A549 (cell line): ENCODE results near the gene CENPX.

Experiments
- CEBPB ChIP-seq, 2 experiments: fragments of >200 bp in 1 of 2; sonication (Bioruptor Twin) in 1 of 2; formaldehyde crosslinking in 1 of 2; IDR thresholded peaks; 2 replicates each; pipeline ENCODE4 v1.6.1; 2012 to 2016
- EHMT2 ChIP-seq: fragments of 200-600 bp; sonication (generic); IDR thresholded peaks from 2 replicates; pipeline ENCODE4 v1.6.1; 2016; ENCODE audit warnings: antibody characterized with exemption, low read depth, mild to moderate bottlenecking, moderate library complexity
- EP300 ChIP-seq, 2 experiments: fragments of >200 bp; sonication (Bioruptor Twin); formaldehyde crosslinking; IDR thresholded peaks; 2 replicates in 1 of 2; 3 replicates in 1 of 2; pipeline ENCODE4 v1.6.1; 2016 to 2017
- JUNB ChIP-seq: fragments of >200 bp; sonication (Bioruptor Twin); formaldehyde crosslinking; IDR thresholded peaks from 2 replicates; pipeline ENCODE4 v1.6.1; 2016
- NPAS2 ChIP-seq: fragments of 250-450 bp; sonication (Bioruptor Pico); IDR thresholded peaks from 2 replicates; pipeline ENCODE4 v1.8.0; 2022; ENCODE audit warnings: mild to moderate bottlenecking, moderate library complexity, borderline replicate concordance
- NR3C1 ChIP-seq: fragments of >200 bp; sonication (Bioruptor Twin); formaldehyde crosslinking; IDR thresholded peaks from 3 replicates; pipeline ENCODE4 v1.6.1; 2017
- RAD21 ChIP-seq, 2 experiments: fragments of >200 bp in 1 of 2; sonication (Bioruptor Twin) in 1 of 2; formaldehyde crosslinking in 1 of 2; IDR thresholded peaks in 1 of 2; conservative IDR thresholded peaks in 1 of 2; 2 replicates in 1 of 2; 3 replicates in 1 of 2; pipeline ENCODE4 v1.6.1; 2012 to 2018; ENCODE audit warnings: inconsistent platforms in 1 of 2
- RFX5 ChIP-seq: fragments of 450-650 bp; IDR thresholded peaks from 2 replicates; pipeline ENCODE4 v1.7.1; 2014; ENCODE audit warnings: antibody characterized with exemption, mild to moderate bottlenecking, moderate library complexity
- RNF2 ChIP-seq: fragments of 200-600 bp; sonication (generic); IDR thresholded peaks from 2 replicates; pipeline ENCODE4 v1.6.1; 2016; ENCODE audit warnings: low read depth, mild to moderate bottlenecking, antibody characterized with exemption, moderate library complexity, borderline replicate concordance
- TP53 ChIP-seq: fragments of 250-450 bp; sonication (Bioruptor Pico); IDR thresholded peaks from 2 replicates; pipeline ENCODE4 v1.5.0; 2021; ENCODE audit warnings: mild to moderate bottlenecking, moderate library complexity
- TF ChIP-seq, protein P1 (sequence below): fragments of 150-350 bp; IDR thresholded peaks from 2 replicates; pipeline ENCODE4 v1.6.1; 2014; ENCODE audit warnings: low read depth, mild to moderate bottlenecking, low read length
- TF ChIP-seq, protein P2 (sequence below): fragments of >200 bp; sonication (Bioruptor Twin); formaldehyde crosslinking; IDR thresholded peaks from 3 replicates; pipeline ENCODE4 v1.5.1; 2016

DNA sequence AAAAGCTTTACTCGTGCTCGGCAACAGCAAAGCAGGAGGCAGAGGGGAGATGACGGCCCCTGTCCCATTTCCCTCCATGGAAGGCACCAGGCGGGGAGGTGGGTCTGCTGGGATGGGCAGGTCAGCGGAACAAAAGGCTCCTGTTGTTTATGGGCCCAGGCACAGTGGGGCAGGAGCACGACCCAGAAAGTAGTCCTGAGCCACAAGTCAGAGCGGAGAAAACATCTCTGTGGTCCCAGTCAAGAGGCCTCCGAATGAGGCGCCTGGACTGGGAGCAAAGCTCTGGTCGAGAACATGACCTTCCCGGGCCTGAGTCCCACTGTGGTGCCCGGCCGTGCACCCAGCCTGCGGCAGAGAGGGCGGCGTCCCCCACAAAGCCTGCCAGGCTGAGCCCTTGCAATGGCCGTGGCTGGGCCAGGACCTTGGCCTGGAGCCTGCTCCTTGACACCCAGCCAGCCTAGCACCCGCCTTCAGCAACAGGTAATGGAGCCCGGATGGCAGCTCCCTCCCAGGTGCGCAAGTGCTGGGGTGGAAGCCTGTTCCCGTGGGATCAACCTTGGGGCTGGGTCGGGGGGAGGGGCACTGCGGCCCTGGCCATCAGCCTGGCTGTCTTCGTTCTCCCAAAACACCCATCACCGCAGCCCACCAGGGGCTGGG is 25.4 kb upstream of the CENPX start:
- TF ChIP-seq RFX5 (no peak), TP53 (CRISPR knock-in tag) (no peak), EHMT2 (no peak), EP300 (IDR thresholded peaks at IDR 0.05) (no peak), NR3C1 (no peak), NPAS2 (CRISPR knock-in tag) (no peak), RNF2 (no peak), JUNB (no peak), RAD21 (conservative IDR thresholded peaks at IDR 0.05 in 1 of 2, IDR thresholded peaks at IDR 0.05 in 1 of 2) (no peak), CEBPB (IDR thresholded peaks at IDR 0.05) (no peak)
- TF ChIP-seq, protein P1, sequence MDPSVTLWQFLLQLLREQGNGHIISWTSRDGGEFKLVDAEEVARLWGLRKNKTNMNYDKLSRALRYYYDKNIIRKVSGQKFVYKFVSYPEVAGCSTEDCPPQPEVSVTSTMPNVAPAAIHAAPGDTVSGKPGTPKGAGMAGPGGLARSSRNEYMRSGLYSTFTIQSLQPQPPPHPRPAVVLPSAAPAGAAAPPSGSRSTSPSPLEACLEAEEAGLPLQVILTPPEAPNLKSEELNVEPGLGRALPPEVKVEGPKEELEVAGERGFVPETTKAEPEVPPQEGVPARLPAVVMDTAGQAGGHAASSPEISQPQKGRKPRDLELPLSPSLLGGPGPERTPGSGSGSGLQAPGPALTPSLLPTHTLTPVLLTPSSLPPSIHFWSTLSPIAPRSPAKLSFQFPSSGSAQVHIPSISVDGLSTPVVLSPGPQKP = no peak
- TF ChIP-seq, protein P2, sequence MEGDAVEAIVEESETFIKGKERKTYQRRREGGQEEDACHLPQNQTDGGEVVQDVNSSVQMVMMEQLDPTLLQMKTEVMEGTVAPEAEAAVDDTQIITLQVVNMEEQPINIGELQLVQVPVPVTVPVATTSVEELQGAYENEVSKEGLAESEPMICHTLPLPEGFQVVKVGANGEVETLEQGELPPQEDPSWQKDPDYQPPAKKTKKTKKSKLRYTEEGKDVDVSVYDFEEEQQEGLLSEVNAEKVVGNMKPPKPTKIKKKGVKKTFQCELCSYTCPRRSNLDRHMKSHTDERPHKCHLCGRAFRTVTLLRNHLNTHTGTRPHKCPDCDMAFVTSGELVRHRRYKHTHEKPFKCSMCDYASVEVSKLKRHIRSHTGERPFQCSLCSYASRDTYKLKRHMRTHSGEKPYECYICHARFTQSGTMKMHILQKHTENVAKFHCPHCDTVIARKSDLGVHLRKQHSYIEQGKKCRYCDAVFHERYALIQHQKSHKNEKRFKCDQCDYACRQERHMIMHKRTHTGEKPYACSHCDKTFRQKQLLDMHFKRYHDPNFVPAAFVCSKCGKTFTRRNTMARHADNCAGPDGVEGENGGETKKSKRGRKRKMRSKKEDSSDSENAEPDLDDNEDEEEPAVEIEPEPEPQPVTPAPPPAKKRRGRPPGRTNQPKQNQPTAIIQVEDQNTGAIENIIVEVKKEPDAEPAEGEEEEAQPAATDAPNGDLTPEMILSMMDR = no peak
